Vagina (tissue), 2 donors: ENCODE results near the gene CACHD1.

Experiments used
- POLR2A ChIP-seq, 2 donors: fragments of 450-650 bp; IDR thresholded peaks; one replicate each; pipeline ENCODE4 v1.6.1; 2017; ENCODE audit warnings: antibody characterized with exemption in 2 of 2, mild to moderate bottlenecking in 2 of 2, moderate library complexity in 2 of 2
- POLR2AphosphoS5 ChIP-seq, 2 donors: sonication (generic); formaldehyde crosslinking; IDR thresholded peaks; one replicate each; pipeline ENCODE4 v1.9.0; 2017; ENCODE audit warnings: antibody characterized with exemption in 2 of 2, mild to moderate bottlenecking in 2 of 2, low read depth in 1 of 2; ENCODE audit not compliant: insufficient read depth in 1 of 2
- TF ChIP-seq, protein P1 (sequence below), 3 experiments: fragments of 450-650 bp in 2 of 3; fragments of 200-600 bp in 1 of 3; sonication (generic) in 1 of 3; IDR thresholded peaks; one replicate each; pipeline ENCODE4 v1.5.1; 2017 to 2019; ENCODE audit warnings: antibody characterized with exemption in 3 of 3, mild to moderate bottlenecking in 2 of 3, moderate library complexity in 2 of 3

DNA sequence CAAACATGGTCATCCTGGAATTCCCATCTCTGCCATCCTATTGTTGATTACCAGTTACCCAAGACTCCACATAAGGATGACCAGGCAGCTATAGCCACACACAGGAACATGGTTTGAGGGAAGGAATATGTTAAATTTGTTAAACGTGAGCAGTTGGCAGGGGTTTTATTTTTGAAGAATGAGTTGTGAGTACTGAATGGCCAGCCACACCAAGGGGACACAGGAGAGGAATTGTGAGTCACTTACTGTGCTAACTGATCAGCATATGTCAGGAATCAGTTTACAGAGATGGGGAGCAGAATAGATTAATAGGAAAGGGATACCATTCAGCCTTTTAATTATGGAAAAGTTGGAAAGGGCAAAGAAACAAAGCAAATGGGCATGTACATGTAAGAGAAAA, 235.7 kb downstream of the CACHD1 start:
- TF ChIP-seq, protein P1, sequence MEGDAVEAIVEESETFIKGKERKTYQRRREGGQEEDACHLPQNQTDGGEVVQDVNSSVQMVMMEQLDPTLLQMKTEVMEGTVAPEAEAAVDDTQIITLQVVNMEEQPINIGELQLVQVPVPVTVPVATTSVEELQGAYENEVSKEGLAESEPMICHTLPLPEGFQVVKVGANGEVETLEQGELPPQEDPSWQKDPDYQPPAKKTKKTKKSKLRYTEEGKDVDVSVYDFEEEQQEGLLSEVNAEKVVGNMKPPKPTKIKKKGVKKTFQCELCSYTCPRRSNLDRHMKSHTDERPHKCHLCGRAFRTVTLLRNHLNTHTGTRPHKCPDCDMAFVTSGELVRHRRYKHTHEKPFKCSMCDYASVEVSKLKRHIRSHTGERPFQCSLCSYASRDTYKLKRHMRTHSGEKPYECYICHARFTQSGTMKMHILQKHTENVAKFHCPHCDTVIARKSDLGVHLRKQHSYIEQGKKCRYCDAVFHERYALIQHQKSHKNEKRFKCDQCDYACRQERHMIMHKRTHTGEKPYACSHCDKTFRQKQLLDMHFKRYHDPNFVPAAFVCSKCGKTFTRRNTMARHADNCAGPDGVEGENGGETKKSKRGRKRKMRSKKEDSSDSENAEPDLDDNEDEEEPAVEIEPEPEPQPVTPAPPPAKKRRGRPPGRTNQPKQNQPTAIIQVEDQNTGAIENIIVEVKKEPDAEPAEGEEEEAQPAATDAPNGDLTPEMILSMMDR (IDR thresholded peaks at IDR 0.05): no peak
- no peak for TF ChIP-seq POLR2A (IDR thresholded peaks at IDR 0.05)
- TF ChIP-seq POLR2AphosphoS5 (IDR thresholded peaks at IDR 0.05; ENCODE audit: insufficient read depth in 1 of 2, low read depth in 1 of 2): no peak
